Mucosa of stomach (tissue), 1 donor: Measurements from ENCODE around the gene AIMP1.

Experiments used
- H3K27me3 ChIP-seq: one replicate; pipeline ENCODE4 v1.7.0; 2013; ENCODE audit warnings: mild to moderate bottlenecking, low read length; ENCODE audit not compliant: control insufficient read depth, insufficient read depth
- H3K36me3 ChIP-seq: one replicate; pipeline ENCODE4 v1.7.0; 2013; ENCODE audit warnings: low read length; ENCODE audit not compliant: control insufficient read depth, insufficient read depth
- H3K4me1 ChIP-seq: one replicate; pipeline ENCODE4 v1.7.0; 2013; ENCODE audit warnings: mild to moderate bottlenecking, low read length; ENCODE audit not compliant: control insufficient read depth, insufficient read depth
- H3K4me3 ChIP-seq: one replicate; pipeline ENCODE4 v1.7.0; 2013; ENCODE audit warnings: low read length
- H3K9ac ChIP-seq: one replicate; pipeline ENCODE4 v1.7.0; 2013; ENCODE audit warnings: mild to moderate bottlenecking, low read length, moderate library complexity
- H3K9me3 ChIP-seq: one replicate; pipeline ENCODE4 v1.7.0; 2013; ENCODE audit warnings: mild to moderate bottlenecking, low read length, moderate library complexity; ENCODE audit not compliant: control insufficient read depth
- donor health status: Pancreatic carcinoma.

AIMP1 gene

GRCh38 chr4:106362086-106362825 lies 45.9 kb downstream of the AIMP1 start:
- Histone ChIP-seq H3K36me3 (no peaks in the 10 kb centered on the region), H3K9me3 (no peaks in the 10 kb centered on the region), H3K9ac (no peak overlapping the region), H3K27me3 (no peaks in the 10 kb centered on the region), H3K4me1 (no peaks in the 10 kb centered on the region), H3K4me3 (no peak overlapping the region)

- Histone ChIP-seq H3K4me1 (no peaks in the 10 kb centered on the region), H3K9me3 (no peaks in the 10 kb centered on the region), H3K4me3 (no peak overlapping the region)
Observed at GRCh38 chr4:106364282-106364681, 47.9 kb downstream of the AIMP1 start.

GRCh38 chr4:106365613-106366012 lies 49.3 kb downstream of the AIMP1 start:
- H3K9me3 ChIP-seq, result no peaks in the 10 kb centered on the region
- H3K4me3 ChIP-seq, result no peak overlapping the region
- no peaks in the 10 kb centered on the region for H3K27me3 ChIP-seq
- no peaks in the 10 kb centered on the region for H3K4me1 ChIP-seq
- H3K36me3 ChIP-seq, result no peaks in the 10 kb centered on the region
- H3K9ac ChIP-seq, result no peak overlapping the region

More at GRCh38 chr4:106364282-106364681, 47.9 kb downstream of the AIMP1 start:
- Histone ChIP-seq H3K9ac (no peak overlapping the region), H3K27me3 (no peaks in the 10 kb centered on the region), H3K36me3 (no peaks in the 10 kb centered on the region)

GRCh38 chr4:106366026-106366425 lies 49.7 kb downstream of the AIMP1 start:
- no peak overlapping the region for H3K4me3 ChIP-seq
- no peaks in the 10 kb centered on the region for H3K4me1 ChIP-seq
- no peak overlapping the region for H3K9ac ChIP-seq

GRCh38 chr4:106367072-106367471 lies 50.7 kb downstream of the AIMP1 start:
- no peaks in the 10 kb centered on the region for H3K9me3 ChIP-seq
- H3K27me3 ChIP-seq, result no peaks in the 10 kb centered on the region
- H3K4me3 ChIP-seq, result no peak overlapping the region
- no peak overlapping the region for H3K9ac ChIP-seq
- H3K36me3 ChIP-seq, result no peaks in the 10 kb centered on the region
- no peaks in the 10 kb centered on the region for H3K4me1 ChIP-seq

More at GRCh38 chr4:106366026-106366425, 49.7 kb downstream of the AIMP1 start:
- Histone ChIP-seq H3K36me3 (no peaks in the 10 kb centered on the region), H3K27me3 (no peaks in the 10 kb centered on the region), H3K9me3 (no peaks in the 10 kb centered on the region)

GRCh38 chr4:106368678-106369077 lies 52.3 kb downstream of the AIMP1 start, which contains the start of gene GIMD1:
Gene GIMD1 (minus strand): TSS chr4:106368778. CDS start chr4:106367435, 1,343 bp downstream.
- H3K9me3 ChIP-seq, result no peaks in the 10 kb centered on the region
- H3K4me3 ChIP-seq, result no peak within 1 kb of the TSS
- no peaks in the 10 kb centered on the region for H3K27me3 ChIP-seq
- H3K4me1 ChIP-seq, result no peaks in the 10 kb centered on the region
- no peaks in the 10 kb centered on the region for H3K36me3 ChIP-seq
- no peak within 1 kb of the TSS for H3K9ac ChIP-seq

- H3K4me3 ChIP-seq, result no peak overlapping the region
- no peaks in the 10 kb centered on the region for H3K4me1 ChIP-seq
Observed at GRCh38 chr4:106369456-106370060, 53.2 kb downstream of the AIMP1 start.

GRCh38 chr4:106370214-106370613 lies 53.9 kb downstream of the AIMP1 start:
- no peaks in the 10 kb centered on the region for H3K27me3 ChIP-seq

More at GRCh38 chr4:106369456-106370060, 53.2 kb downstream of the AIMP1 start:
- no peak overlapping the region for H3K9ac ChIP-seq
- H3K27me3 ChIP-seq, result no peaks in the 10 kb centered on the region
- no peaks in the 10 kb centered on the region for H3K36me3 ChIP-seq
- H3K9me3 ChIP-seq, result no peaks in the 10 kb centered on the region

GRCh38 chr4:106371161-106371560 lies 54.8 kb downstream of the AIMP1 start:
- Histone ChIP-seq H3K4me3 (no peak overlapping the region), H3K36me3 (no peaks in the 10 kb centered on the region), H3K27me3 (no peaks in the 10 kb centered on the region), H3K9ac (no peak overlapping the region), H3K4me1 (no peaks in the 10 kb centered on the region), H3K9me3 (no peaks in the 10 kb centered on the region)

More at GRCh38 chr4:106370214-106370613, 53.9 kb downstream of the AIMP1 start:
- no peak overlapping the region for H3K4me3 ChIP-seq
- H3K36me3 ChIP-seq, result no peaks in the 10 kb centered on the region
- H3K9me3 ChIP-seq, result no peaks in the 10 kb centered on the region
- no peaks in the 10 kb centered on the region for H3K4me1 ChIP-seq
- H3K9ac ChIP-seq, result no peak overlapping the region

GRCh38 chr4:106373026-106373425 lies 56.7 kb downstream of the AIMP1 start:
- Histone ChIP-seq H3K36me3 (no peaks in the 10 kb centered on the region), H3K9me3 (no peaks in the 10 kb centered on the region), H3K27me3 (no peaks in the 10 kb centered on the region), H3K4me1 (no peaks in the 10 kb centered on the region), H3K4me3 (no peak overlapping the region), H3K9ac (no peak overlapping the region)

GRCh38 chr4:106380179-106380578 lies 63.8 kb downstream of the AIMP1 start:
- H3K9me3 ChIP-seq, result no peaks in the 10 kb centered on the region
- H3K27me3 ChIP-seq, result no peaks in the 10 kb centered on the region
- no peaks in the 10 kb centered on the region for H3K36me3 ChIP-seq
- no peak overlapping the region for H3K9ac ChIP-seq
- no peak overlapping the region for H3K4me3 ChIP-seq
- H3K4me1 ChIP-seq, result no peaks in the 10 kb centered on the region

- H3K27me3 ChIP-seq, result no peaks in the 10 kb centered on the region
- no peak overlapping the region for H3K9ac ChIP-seq
- no peak overlapping the region for H3K4me3 ChIP-seq
- H3K4me1 ChIP-seq, result no peaks in the 10 kb centered on the region
- no peaks in the 10 kb centered on the region for H3K36me3 ChIP-seq
- no peaks in the 10 kb centered on the region for H3K9me3 ChIP-seq
Observed at GRCh38 chr4:106384878-106385277, 68.5 kb downstream of the AIMP1 start.
